ENCODE data around the gene PRPF31. TPM values are rescaled to one million over a fixed set of nuclear protein-coding genes. Genes with fewer than 3 reads are reported as not detected.

PRPF31 gene
- polyA plus RNA-seq, 1 donor from 2014 or later = 76.6 TPM

DNA sequence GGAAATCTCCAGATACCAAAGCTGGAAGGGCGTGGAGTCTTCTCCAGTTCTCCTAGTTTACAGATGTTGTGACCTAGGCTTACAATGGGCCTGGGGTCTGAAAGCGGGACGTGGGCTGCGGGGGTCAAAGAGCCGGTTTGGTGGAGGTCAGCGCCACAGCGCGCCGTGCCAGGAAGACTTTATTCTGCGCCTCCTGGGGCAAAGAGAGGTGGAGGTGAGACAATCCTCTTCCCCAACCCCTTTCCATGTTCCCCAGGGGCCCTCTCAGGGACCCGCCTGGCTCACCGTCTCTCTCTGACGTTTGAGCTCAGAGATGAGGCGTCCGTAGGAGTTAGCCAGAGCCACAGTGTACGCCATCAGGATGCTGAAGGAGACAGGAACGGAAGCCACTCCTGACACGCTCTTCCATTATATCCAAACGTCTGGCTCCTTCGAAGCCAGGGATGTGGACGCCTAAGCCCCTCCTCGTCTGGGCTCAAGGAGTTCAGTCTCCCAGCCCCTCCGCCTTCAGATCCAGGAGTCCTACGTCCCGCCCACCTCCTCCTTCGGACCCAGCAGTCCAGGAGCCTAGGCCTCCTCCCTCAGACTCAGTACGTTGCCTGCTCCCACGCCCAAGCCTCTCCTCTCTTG, 44.7 kb downstream of the PRPF31 start:
- H2AFZ ChIP-seq (ENCODE audit: low read depth, low read length) = peak overlapping the region; percentile 81
- H3K27me3 ChIP-seq (ENCODE audit: insufficient read depth, low read depth, low read length) = no peaks in the 10 kb centered on the region
- no peaks in the 10 kb centered on the region for H3F3A ChIP-seq (ENCODE audit: insufficient read depth, low read length, poor library complexity, severe bottlenecking)
- peak overlapping the region; percentile 73 for H3K9ac ChIP-seq (ENCODE audit: low read length)
- H3K9me2 ChIP-seq (ENCODE audit: insufficient read depth, low read length) = no peaks in the 10 kb centered on the region
- H3K4me3 ChIP-seq (ENCODE audit: low read length) = peak overlapping the region; percentile 79
- peak overlapping the region; percentile 81 for H3K27ac ChIP-seq (ENCODE audit: low read length)
- H3K9me3 ChIP-seq (ENCODE audit: low read length) = no peaks in the 10 kb centered on the region
- H3K4me2 ChIP-seq (ENCODE audit: low read length) = peak overlapping the region; percentile 85
- peaks cover 9% of the 10 kb centered on the region for H3K79me2 ChIP-seq (replicated peaks; ENCODE audit: insufficient read depth, low read length)
- TF ChIP-seq EZH2 (IDR thresholded peaks at IDR 0.05; ENCODE audit: borderline replicate concordance, insufficient read depth, low read length, poor library complexity, severe bottlenecking) = no peak
- TF ChIP-seq, protein P1, sequence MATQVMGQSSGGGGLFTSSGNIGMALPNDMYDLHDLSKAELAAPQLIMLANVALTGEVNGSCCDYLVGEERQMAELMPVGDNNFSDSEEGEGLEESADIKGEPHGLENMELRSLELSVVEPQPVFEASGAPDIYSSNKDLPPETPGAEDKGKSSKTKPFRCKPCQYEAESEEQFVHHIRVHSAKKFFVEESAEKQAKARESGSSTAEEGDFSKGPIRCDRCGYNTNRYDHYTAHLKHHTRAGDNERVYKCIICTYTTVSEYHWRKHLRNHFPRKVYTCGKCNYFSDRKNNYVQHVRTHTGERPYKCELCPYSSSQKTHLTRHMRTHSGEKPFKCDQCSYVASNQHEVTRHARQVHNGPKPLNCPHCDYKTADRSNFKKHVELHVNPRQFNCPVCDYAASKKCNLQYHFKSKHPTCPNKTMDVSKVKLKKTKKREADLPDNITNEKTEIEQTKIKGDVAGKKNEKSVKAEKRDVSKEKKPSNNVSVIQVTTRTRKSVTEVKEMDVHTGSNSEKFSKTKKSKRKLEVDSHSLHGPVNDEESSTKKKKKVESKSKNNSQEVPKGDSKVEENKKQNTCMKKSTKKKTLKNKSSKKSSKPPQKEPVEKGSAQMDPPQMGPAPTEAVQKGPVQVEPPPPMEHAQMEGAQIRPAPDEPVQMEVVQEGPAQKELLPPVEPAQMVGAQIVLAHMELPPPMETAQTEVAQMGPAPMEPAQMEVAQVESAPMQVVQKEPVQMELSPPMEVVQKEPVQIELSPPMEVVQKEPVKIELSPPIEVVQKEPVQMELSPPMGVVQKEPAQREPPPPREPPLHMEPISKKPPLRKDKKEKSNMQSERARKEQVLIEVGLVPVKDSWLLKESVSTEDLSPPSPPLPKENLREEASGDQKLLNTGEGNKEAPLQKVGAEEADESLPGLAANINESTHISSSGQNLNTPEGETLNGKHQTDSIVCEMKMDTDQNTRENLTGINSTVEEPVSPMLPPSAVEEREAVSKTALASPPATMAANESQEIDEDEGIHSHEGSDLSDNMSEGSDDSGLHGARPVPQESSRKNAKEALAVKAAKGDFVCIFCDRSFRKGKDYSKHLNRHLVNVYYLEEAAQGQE (IDR thresholded peaks at IDR 0.05; ENCODE audit: borderline replicate concordance) = no peak
- no peak for TF ChIP-seq TAF1 (IDR thresholded peaks at IDR 0.05; ENCODE audit: low read depth)
- TF ChIP-seq MXI1 (conservative IDR thresholded peaks at IDR 0.05; ENCODE audit: poor library complexity, severe bottlenecking) = peak; percentile 29
- TF ChIP-seq SMC3 (conservative IDR thresholded peaks at IDR 0.05; ENCODE audit: poor library complexity) = peak; percentile 45
- TF ChIP-seq EP300 (conservative IDR thresholded peaks at IDR 0.05; ENCODE audit: poor library complexity, severe bottlenecking) = no peak
- peak; percentile 28 for TF ChIP-seq RAD21 (conservative IDR thresholded peaks at IDR 0.05)
- no peak for TF ChIP-seq CTCF (IDR thresholded peaks at IDR 0.05; ENCODE audit: poor library complexity, severe bottlenecking)
- TF ChIP-seq POLR2AphosphoS5 (IDR thresholded peaks at IDR 0.05) = no peak
- H4K20me1 ChIP-seq (ENCODE audit: insufficient read depth) = no peaks in the 10 kb centered on the region
- H3K36me3 ChIP-seq (ENCODE audit: insufficient read depth, low read length) = no peaks in the 10 kb centered on the region

DNA sequence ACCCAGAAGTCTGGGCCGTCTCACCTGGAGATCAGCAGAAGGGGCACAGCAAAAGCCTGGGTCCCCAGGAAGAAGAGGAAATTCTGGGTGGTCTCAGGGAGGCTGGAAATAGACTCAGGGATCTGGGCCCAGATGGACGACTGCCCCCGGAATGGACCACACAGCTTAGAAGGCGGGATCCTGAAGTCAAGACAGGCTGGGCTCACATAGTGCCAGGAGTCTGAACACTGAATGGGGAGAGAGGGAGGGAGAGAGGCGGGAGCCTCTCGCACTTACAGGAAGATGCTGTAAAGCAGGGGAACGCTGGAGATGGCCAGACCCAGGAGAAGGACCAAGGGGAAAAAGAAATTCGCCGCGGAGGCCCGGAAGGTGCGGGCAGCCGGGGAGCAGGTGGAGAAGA, 45.3 kb downstream of the PRPF31 start:
- H3K27me3 ChIP-seq (ENCODE audit: insufficient read depth, low read depth, low read length) = no peaks in the 10 kb centered on the region
- peak overlapping the region; percentile 79 for H3K4me3 ChIP-seq (ENCODE audit: low read length)
- no peaks in the 10 kb centered on the region for H3F3A ChIP-seq (ENCODE audit: insufficient read depth, low read length, poor library complexity, severe bottlenecking)
- H3K36me3 ChIP-seq (ENCODE audit: insufficient read depth, low read length) = no peaks in the 10 kb centered on the region
- H3K79me2 ChIP-seq (replicated peaks; ENCODE audit: insufficient read depth, low read length) = peaks cover 9% of the 10 kb centered on the region
- no peaks in the 10 kb centered on the region for H4K20me1 ChIP-seq (ENCODE audit: insufficient read depth)
- peak overlapping the region; percentile 73 for H3K9ac ChIP-seq (ENCODE audit: low read length)
- peak overlapping the region; percentile 81 for H3K27ac ChIP-seq (ENCODE audit: low read length)
- H2AFZ ChIP-seq (ENCODE audit: low read depth, low read length) = no peak overlapping the region
- H3K9me2 ChIP-seq (ENCODE audit: insufficient read depth, low read length) = no peaks in the 10 kb centered on the region
- TF ChIP-seq TAF1 (IDR thresholded peaks at IDR 0.05; ENCODE audit: low read depth) = no peak
- no peak for TF ChIP-seq EZH2 (IDR thresholded peaks at IDR 0.05; ENCODE audit: borderline replicate concordance, insufficient read depth, low read length, poor library complexity, severe bottlenecking)
- TF ChIP-seq, protein P1 (IDR thresholded peaks at IDR 0.05; ENCODE audit: borderline replicate concordance) = no peak
- no peak for TF ChIP-seq POLR2AphosphoS5 (IDR thresholded peaks at IDR 0.05)
- no peak for TF ChIP-seq RAD21 (conservative IDR thresholded peaks at IDR 0.05)
- no peak for TF ChIP-seq SMC3 (conservative IDR thresholded peaks at IDR 0.05; ENCODE audit: poor library complexity)
- no peak for TF ChIP-seq CTCF (IDR thresholded peaks at IDR 0.05; ENCODE audit: poor library complexity, severe bottlenecking)
- TF ChIP-seq MXI1 (conservative IDR thresholded peaks at IDR 0.05; ENCODE audit: poor library complexity, severe bottlenecking) = no peak
- no peaks in the 10 kb centered on the region for H3K9me3 ChIP-seq (ENCODE audit: low read length)
- H3K4me2 ChIP-seq (ENCODE audit: low read length) = peak overlapping the region; percentile 85

Data from neural cell (in vitro differentiated cells).